OCI-M1 (cell line): ENCODE measurements around the gene TARS3.
"Not testable (repeated sequence)": the region's sequence is repeated elsewhere in the genome, so short reads cannot be mapped to it uniquely, and the experiment has no call there.

ENCODE experiments used
- DNase-seq: peaks from one replicate; lab custom pipeline; 2025; lab: John Stamatoyannopoulos, UW

Gene TARS3

DNA sequence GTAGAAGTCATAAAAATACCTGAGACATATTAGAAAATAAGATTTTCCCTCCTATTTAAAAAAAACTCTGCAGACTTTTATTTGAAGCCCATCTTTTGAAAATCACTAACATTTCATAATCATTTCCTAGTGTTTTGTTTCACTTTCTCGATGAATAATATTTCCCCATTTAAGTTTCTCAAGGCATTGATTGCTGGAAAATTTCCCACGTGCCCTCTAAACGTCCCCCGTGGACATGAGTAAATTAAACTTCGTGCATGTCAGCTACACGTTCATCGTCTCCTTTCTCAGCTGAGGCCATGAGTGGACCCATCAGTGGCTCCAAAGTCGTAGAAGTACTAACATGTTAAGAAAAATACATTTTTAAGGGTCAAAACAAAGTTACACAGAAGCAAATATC, 70.1 kb downstream of the TARS3 start:
- no peak for DNase-seq

DNA sequence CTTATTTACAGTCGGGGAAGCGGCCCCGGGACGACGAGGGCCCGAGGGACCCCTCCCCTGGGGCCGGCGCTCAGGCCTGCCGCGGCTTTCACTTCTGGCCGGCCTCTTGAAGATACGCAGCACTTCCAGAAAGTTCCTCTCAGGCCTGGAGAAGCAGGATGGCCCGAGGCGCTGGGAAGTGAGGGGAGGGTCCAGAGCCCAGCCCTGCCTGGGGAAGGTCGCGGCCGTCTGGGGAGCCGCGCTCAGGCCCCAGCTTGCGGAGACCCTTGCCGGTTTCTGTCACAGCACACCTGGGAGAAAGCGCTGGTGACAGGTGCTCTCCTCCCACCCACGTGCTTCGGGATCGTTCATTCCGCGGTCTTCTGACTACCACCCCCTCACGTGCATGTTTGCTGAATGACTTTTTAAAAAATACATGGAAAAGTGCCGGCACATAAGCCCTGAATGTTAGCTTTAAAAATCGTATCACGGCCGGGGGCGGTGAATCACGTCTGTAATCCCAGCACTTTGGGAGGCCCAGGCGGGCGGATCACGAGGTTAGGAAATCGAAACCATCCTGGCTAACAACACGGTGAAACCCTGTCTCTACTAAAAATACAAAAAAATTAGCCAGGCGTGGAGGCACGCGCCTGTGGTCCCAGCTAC, 71.4 kb downstream of the TARS3 start:
- DNase-seq: no peak

DNA sequence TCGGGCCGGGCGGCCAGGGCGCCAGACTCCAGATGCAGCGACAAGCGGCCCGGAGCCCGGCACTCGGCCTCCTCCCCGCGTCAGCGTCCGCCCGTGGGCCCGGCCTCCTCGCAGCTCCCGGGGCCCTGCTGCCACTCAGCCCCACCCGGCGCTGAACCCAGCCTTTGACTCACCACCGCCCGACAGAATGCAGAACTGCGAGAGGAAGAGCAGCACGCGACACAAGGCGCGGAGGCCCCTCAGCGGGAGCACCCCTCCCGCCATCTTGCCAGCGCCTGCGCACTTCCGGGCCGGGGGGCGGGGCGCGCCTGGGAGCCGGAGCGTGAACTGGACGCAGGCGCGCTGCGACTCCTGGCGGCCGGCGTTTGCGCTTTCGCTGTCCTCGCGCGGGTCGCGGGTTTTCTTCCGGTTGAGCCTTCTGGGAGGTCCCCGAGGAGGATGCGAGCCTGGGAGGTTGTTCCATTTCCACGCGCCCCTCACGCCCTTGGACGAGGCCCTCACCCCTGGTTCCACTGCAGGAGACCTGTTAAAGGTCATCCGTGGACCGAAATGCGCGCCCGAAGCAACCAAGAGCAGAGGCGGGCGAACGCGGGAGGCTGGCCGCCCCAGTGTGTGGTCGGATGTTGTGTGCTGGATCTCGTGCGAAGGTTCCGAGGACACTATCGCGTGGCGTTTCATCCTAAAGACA, 72.0 kb downstream of the TARS3 start, which contains the start of gene TM2D3:
TSS of gene TM2D3 (minus strand) at position 284 of the 688 bp plus-strand sequence. CDS start at position 264, 20 bp downstream.
- peak; percentile 94 for DNase-seq

DNA sequence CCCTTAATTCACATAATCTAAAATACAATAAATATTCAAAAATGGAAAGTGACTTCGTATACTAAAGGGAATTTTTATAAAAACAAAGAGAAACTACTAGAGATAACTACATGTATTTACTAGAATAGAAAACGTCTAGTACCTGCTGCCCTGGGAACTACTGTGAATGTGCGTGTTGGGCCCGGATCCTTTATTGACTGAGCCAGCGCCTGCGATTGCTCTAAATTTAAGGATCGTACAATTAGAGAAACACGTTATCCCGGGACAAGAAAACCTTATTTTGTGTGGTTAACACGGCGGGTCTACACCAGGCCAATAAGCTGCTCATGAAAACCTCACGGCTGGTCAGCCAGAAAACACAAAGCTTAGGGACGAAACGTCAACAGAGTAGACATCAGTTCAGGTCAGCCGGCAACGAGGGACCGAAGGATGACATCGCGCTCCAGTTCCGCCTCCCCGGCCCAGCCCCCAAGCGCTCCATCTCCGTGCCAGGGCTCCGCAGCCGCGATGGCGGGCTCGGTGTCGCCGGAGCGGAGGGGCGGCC, 72.6 kb downstream of the TARS3 start:
- peak; percentile 68 for DNase-seq

DNA sequence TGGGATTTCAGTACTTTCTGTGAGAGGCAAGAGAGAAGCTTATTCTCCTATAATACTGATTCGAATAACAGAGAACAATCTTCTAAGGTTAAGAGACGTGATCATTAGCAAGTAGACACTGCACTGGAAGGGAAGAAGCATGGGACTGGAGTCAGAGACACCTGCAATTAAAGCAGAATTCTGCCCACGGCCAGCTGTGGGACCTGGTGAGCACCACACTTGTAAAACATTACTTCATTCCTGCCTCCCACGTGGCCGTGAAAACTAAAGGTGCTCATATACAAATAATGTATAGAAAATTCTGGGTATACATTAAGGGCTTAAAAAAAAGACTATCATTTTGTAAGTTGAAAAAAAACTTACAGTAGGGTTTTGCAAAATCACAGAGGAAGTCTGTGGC, 74.1 kb downstream of the TARS3 start:
- DNase-seq: no peak

DNA sequence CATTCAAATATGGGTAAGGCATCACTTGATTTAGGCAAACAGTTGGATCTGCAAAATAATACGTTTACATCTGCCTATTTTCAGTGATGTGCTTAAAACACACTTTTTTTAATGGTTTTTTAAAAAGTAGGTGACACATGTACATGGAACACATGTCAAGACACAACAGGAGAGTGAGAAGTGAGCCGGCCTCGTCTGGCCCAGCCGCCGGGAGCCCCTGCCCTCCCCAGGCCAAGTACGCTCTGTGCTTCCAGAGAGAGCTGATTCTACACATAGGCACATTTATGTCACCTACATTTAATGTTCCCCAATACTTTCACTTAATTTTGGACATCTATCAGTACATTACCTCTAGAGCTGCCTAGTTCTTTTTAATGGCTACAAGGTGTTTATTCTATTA, 75.9 kb downstream of the TARS3 start:
- DNase-seq: no peak

DNA sequence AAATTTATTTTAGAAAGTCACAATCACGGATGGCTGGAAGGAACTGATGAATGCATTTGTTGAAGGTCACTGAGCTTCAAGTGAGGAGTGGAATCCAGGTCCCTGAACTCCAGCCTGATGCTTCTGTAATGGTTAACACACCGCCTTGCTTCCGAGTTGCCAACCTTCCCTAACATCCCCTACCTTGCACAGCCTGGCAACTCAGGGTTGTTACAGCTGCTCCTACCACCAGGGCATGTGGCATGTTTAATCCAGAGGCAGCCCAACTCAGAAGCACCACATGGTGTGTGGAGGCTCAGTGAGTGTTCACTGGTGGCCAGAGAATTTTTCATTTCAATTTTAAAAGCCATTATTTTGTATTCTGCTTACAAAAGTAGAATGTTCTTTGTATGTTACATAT, 77.0 kb downstream of the TARS3 start:
- DNase-seq: no peak

DNA sequence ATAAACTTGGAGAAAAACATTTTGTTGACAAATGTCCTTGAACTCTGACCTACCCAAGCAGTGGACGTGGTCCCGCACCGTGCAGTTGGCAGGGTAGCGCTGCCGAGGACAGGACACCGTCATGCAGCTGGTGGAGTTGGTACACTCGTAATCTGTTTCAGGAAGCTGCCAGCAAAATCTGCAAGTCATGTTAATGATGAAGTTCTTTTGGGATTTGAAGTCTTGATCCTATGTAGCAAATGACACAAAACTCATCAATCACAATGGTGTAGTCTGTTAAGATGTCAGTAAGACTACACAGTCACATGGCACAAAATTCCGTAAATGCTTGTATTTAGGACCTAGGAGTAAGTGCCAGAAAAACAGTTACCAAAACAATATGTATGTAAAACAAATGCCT, 77.6 kb downstream of the TARS3 start:
- no peak for DNase-seq

DNA sequence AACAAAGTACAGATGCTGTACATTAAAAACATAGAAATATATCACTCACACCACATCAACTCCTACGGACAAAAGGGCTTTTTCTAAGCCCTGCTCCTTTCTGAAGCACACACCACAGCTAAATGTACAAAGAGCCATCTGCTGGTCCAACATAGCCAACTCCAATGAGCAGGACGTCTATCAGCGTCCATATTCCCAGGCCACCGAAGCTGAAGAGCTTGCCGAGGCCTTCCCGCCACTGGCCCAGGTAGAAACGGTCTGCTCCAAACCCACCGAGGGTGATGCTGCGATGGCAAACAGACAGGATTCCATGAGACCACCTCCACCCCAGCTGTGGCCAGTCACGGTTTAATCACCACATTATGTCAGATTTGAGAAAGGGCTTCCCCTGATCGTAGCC, 81.9 kb downstream of the TARS3 start:
- no peak for DNase-seq

DNA sequence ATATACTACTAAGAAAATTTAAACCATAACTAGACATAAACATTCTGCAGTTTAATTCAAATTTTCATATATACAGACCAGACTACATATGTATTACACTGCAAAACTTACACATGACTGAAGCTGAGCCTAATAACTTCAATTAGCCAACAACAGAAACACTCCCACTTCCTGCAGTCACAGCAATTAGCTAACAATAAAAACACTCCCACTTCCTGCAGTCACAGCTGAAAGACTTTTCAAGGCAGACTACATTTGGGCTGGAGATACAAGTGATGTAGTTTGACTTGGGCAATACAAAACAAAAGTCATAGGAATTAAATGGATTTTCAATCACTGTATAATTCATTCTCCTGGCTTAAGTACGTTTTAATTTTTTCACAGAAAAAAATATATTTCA, 82.4 kb downstream of the TARS3 start:
- DNase-seq: no peak

DNA sequence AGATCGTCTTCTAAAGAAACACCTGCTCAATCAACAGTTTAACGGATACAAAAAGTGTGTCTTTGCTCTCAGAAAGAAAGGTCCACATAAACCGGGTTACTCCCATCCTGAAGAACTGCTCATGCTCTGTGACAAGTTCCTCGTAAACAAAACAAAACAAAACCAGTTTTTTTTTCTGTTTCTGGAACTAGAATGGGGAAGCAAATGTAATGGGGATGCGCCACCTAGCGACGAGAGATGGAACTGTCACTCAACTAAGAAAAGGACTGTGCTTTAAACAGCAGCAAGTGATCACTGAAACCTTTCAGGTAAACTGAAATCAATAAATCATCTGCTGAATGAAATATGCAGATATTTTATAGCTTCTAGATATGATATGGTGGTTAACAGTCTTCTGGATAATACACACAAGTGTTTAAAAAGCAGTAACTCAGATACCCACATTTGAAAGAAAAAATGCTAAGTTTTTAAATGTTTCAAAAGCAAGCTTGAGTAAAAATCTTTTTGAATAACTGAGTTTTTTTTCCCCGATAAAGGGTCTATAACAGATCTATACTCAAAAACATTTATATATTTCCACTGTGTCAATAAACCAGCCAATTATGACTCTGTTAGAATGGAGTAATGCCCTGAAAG, 83.0 kb downstream of the TARS3 start:
- peak; percentile 84 for DNase-seq

DNA sequence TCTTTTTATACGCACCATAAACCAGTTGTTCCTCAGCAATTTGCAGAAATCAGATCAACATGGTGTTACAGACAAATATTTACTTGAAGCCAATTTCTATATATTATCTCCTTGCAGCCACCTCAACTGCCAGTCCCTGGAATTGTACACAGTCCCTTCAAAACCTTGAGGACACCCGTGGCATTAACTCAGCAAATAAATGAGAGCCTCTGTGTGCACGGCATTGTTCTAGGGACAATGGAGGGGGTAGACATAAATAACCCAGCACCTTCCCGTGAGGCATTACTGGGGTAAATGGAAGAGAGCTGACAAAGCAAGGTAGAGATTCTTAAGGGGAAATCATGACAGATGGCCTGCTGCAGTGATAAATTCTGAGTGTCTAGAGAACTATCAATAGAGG, 84.6 kb downstream of the TARS3 start:
- no peak for DNase-seq

DNA sequence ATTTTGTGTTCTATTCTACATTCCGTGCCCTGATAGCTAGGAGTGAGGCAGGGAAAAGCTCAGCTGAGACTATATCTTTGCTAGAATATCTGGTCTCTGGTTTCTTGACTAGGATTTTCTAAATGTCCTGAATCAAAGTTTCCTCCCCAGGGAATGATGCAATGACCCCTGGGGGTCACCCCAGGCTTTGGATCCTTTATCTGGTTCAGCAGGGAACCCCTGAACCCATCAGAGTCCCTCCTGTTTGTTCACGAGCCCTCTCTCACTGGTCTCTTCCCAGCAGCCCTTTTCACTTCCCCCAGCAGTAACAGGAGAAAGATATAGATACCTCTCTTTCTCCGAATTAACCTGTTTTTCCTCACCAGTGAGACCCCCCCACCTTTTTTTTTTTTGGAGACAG, 86.4 kb downstream of the TARS3 start:
- DNase-seq: no peak

DNA sequence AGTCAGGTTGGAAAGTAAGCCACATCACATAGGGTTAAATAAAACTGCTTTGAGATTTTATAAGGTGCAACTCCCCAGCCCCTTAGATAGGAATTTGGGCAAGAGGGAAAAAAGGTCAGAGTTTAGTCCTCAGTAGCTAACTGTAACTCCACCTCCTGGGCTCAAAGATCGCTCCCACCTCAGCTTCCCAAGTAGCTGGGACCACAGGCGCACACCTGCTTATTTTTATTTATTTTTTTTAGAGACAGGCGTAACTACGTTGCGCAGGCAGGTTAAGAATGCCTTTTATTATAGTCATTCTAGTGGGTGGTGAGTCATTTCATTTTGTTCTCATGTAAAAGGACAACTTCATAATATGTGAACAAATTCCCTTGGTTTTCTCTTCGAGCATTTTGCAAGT, 86.8 kb downstream of the TARS3 start:
- no peak for DNase-seq

DNA sequence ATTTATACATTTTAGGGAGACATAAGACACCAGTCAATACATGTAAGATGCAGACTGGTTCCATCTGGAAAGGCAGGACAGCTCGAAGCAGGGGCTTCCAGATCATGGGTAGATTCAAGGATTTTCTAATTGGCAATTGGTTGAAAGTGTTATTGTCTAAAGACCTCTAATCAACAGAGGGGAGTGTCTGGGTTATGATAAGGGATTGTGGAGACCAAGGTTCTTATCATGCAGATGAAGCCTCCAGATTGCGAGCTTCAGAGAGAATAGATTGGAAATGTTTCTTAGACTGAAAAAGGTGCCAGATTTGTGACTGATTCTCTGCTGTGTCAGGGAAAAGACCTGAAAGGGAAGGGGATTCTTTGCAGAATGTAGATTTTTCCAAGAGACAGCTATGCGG, 87.2 kb downstream of the TARS3 start:
- DNase-seq: no peak

DNA sequence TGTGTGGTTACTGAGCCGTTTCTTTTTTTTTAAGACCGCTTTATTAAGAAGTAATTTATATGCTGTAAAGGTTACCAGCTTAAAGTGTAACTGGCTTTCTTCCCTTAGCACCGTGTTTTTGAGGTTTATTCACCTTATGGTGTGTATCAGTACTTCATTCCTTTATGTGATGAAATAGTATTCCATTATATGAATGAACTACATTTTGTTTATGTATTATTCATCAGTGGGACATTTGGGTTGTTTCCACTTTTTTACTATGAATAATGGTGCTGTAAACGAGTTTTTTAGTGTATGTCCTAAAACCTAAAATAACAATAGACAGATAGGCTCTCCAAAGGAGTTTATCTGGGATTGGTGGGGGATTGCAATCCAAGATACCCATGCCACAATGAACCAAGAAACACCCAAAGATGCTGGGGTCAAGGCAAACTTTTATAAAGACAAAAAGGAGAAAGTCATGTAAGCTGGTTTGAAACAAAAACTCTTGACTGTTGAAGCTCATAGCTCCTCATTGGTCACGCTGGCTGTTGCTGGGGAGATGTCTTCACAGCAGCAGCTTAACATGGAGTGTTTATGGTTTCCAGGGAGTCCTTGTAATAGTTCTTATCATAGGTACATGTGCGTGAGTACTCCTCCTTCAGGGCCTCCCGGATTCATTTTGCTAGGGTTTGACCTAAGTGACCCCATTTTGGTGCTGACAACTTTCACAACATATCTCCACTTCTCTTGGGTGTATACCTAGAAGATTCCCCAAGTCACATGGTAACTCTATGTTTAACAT, 88.1 kb downstream of the TARS3 start:
- no peak for DNase-seq

DNA sequence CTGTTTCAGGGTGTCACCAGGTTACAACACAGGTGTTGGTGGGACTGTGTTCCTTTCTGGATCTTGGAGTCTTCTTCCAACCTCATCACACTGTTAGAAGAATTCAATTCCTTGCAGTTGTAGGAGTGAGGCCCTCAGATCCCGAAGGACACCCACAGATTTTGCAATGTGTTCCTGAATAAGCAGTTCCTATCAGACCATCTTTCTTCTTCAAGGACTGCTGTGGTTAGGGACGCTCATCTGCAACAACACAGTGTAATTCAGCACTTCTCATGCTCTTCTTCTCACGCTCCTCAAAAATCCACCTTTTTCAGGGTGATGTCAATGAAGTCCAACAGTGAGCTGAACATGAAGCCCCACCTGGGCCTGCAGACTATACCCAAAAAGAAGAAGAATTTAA, 90.9 kb downstream of the TARS3 start:
- DNase-seq: no peak

DNA sequence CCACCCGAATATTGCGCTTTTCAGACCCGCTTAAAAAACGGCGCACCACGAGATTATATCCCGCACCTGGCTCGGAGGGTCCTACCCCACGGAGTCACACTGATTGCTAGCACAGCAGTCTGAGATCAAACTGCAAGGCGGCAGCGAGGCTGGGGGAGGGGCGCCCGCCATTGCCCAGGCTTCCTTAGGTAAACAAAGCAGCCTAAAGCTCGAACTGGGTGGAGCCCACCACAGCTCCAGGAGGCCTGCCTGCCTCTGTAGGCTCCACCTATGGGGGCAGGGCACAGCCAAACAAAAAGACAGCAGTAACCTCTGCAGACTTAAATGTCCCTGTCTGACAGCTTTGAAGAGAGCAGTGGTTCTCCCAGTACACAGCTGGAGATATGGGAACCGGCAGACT, 97.5 kb downstream of the TARS3 start:
- not testable (repeated sequence) for DNase-seq

DNA sequence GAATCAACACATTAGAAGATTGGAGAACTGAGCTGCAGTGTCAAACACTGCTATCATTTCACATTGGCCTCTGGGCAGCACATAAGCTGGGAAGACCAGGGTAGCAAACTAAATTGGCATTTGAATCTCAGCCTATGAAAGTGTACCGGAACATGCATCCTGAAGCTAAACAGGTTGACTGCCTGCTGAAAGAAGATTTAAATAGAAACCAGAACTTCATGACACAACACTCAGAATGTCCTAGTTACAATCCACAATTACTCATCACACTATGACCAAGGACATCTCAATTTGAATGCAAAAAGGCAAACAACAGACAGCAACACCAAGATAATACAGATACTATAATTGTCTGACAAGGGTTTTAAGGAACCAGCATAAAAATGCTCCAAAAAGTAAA, 98.3 kb downstream of the TARS3 start:
- DNase-seq: no peak

DNA sequence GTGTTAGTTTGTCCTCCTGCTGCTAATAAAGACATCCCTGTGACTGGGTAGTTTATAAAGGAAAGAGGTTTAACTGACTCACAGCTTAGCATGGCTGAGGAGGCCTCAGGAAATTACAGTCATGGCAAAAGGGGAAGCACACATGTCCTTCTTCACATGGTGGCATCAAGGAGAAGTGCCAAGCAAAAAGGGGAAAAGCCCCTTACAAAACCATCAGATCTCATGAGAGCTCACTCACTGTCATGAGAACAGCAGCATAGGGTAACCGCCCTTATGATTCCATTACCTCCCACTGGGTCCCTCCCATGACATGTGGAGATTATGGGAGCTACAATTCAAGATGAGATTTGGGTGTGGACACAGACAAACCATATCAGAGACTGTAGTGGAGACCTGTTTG, 99.1 kb downstream of the TARS3 start:
- DNase-seq: no peak

DNA sequence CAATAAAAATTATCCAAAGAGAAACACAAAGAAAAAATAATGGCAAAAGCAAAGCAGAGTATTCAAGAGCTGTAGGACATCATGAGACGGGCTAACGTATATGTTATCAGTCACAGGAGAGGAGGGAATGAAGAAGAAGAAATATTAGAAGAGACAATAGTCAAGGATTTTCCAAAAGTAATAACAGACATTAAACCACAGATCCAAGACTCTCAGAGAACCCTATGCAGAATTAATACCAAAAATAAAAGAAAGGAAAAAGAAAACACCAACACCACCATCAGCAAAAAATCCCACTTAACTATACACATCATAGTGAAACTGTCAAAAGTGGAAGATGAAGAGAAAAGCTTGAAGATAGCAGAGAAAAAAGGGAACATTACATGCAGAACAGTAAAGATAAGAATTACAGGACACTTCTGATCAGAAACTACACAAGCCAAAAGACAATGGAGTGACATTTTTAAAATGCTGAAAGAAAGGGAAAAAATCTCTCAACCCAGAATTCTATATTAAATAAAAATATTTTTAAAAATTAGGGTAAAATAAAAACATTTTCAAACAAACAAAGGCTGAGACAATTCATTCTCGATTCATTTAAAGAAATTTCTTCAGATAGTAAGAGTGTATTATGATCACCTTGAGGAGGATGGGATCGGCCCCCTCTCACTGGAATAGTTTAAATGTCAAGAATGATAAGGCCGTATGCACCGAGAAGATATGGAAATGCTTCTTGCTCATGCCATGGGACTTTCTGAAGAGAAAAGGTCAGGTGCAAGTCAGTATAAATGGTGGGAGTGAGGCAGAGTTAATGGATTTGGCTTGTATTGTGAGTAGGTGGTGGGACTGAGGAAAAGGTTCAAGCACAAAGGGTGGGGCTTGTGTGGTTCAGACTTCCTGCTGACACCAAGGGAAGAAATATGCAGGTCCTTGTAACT, 100.6 kb downstream of the TARS3 start:
- DNase-seq: no peak
